NB4 (cell line): Measurements from ENCODE around the gene MYH6.

Source experiments
- CTCF ChIP-seq: IDR thresholded peaks from one replicate; pipeline ENCODE4 v1.5.1; 2012; ENCODE audit warnings: low read depth, low read length
- MAX ChIP-seq: IDR thresholded peaks from 2 replicates; pipeline ENCODE4 v1.6.1; 2011; ENCODE audit warnings: low read depth, low read length
- MYC ChIP-seq: IDR thresholded peaks from 2 replicates; pipeline ENCODE4 v1.6.1; 2011; ENCODE audit warnings: low read depth, low read length
- POLR2A ChIP-seq: IDR thresholded peaks from 2 replicates; pipeline ENCODE4 v1.6.1; 2011; ENCODE audit warnings: mild to moderate bottlenecking; ENCODE audit not compliant: insufficient read length; ENCODE audit errors: extremely low read depth

GRCh38 chr14:23444314-23444713 lies 36.2 kb upstream of the MYH6 start:
- TF ChIP-seq CTCF: no peak
- TF ChIP-seq POLR2A: no peak
- TF ChIP-seq MAX: no peak
- no peak for TF ChIP-seq MYC
